ENCODE data around the gene SPATS2L.

The SPATS2L gene

GRCh38 chr2:200421270-200421669 lies 114.8 kb downstream of the SPATS2L start:
- no peak for DNase-seq

GRCh38 chr2:200422071-200422470 lies 115.6 kb downstream of the SPATS2L start:
- no peak for DNase-seq

- no peak for DNase-seq
Measured at GRCh38 chr2:200422532-200423261, 116.2 kb downstream of the SPATS2L start.

GRCh38 chr2:200423541-200423940 lies 117.0 kb downstream of the SPATS2L start:
- DNase-seq = no peak

GRCh38 chr2:200425026-200425821 lies 118.7 kb downstream of the SPATS2L start:
- DNase-seq = no peak

- no peak for DNase-seq
Measured at GRCh38 chr2:200426754-200427153, 120.3 kb downstream of the SPATS2L start.

- no peak for DNase-seq
Measured at GRCh38 chr2:200428961-200429665, 122.6 kb downstream of the SPATS2L start.

GRCh38 chr2:200430017-200430416 lies 123.5 kb downstream of the SPATS2L start:
- DNase-seq = no peak

GRCh38 chr2:200431996-200432705 lies 125.7 kb downstream of the SPATS2L start:
- DNase-seq = no peak

- DNase-seq = no peak
Measured at GRCh38 chr2:200435379-200435778, 128.9 kb downstream of the SPATS2L start.

GRCh38 chr2:200438251-200438650 lies 131.8 kb downstream of the SPATS2L start:
- no peak for DNase-seq

GRCh38 chr2:200438846-200439245 lies 132.4 kb downstream of the SPATS2L start:
- DNase-seq = no peak

GRCh38 chr2:200439981-200440380 lies 133.5 kb downstream of the SPATS2L start:
- DNase-seq = no peak

GRCh38 chr2:200442471-200442870 lies 136.0 kb downstream of the SPATS2L start:
- no peak for DNase-seq

GRCh38 chr2:200443376-200443775 lies 136.9 kb downstream of the SPATS2L start:
- no peak for DNase-seq

GRCh38 chr2:200443916-200444315 lies 137.4 kb downstream of the SPATS2L start:
- no peak for DNase-seq

- no peak for DNase-seq
Measured at GRCh38 chr2:200444530-200444929, 138.0 kb downstream of the SPATS2L start.

- no peak for DNase-seq
Measured at GRCh38 chr2:200445284-200445683, 138.8 kb downstream of the SPATS2L start.

- no peak for DNase-seq
Measured at GRCh38 chr2:200446612-200447011, 140.1 kb downstream of the SPATS2L start.

GRCh38 chr2:200447139-200447855 lies 140.8 kb downstream of the SPATS2L start:
- DNase-seq = no peak

GRCh38 chr2:200448455-200448854 lies 142.0 kb downstream of the SPATS2L start:
- DNase-seq = no peak

- DNase-seq = no peak
Measured at GRCh38 chr2:200449149-200449548, 142.7 kb downstream of the SPATS2L start.

Measured in DMS153 (cell line).